K562 (cell line): ENCODE data around the gene TMEM181. TPM values are rescaled to one million over a fixed set of nuclear protein-coding genes. Genes with fewer than 3 reads are reported as not detected.

Experiments used
- ATAC-seq: fragments of 200-7000 bp; cut with Tn5 transposase; 3 replicates; pipeline ENCODE4 v1.9.1; 2020; ENCODE audit warnings: moderate library complexity
- Bru-seq: library from RNA; stranded (reverse); fragments of 400-500 nt; gene quantifications from one replicate; lab custom pipeline; 2021; lab: Mats Ljungman, UMichigan
- BruChase-seq, 2 experiments: library from RNA; stranded (reverse); fragments of 400-500 nt; gene quantifications; one replicate each; lab custom pipeline; 2021; lab: Mats Ljungman, UMichigan
- BruUV-seq: library from RNA; stranded (reverse); fragments of 400-500 nt; replicated peaks from 2 replicates; lab custom pipeline; 2021; lab: Mats Ljungman, UMichigan
- CTCF ChIA-PET: fragments of 300-600 bp; formaldehyde crosslinking; extraction: SDS; loops from one replicate; lab custom pipeline; 2021; ENCODE audit warnings: low intra/inter-chr PET ratio; lab: Yijun Ruan, JAX
- POLR2A ChIA-PET: fragments of 300-600, 350-650 bp; sonication (Branson Sonifier 250); formaldehyde crosslinking; extraction: SDS; loops from one replicate; lab custom pipeline; 2021; ENCODE audit warnings: antibody characterized with exemption, inconsistent platforms; lab: Yijun Ruan, JAX
- DNase-seq, 4 experiments: peaks; one replicate each; pipeline versions ENCODE4 v3.0.0 to v3.0.0-alpha.2; 2011 to 2018; ENCODE audit warnings: low spot score in 3 of 4, mixed read lengths in 3 of 4; ENCODE audit errors: extremely low read depth in 1 of 4
- FAIRE-seq: peaks from 2 replicates; lab custom pipeline; 2011; peaks lifted over from hg19 to GRCh38; lab: Jason Lieb, UNC
- H2AFZ ChIP-seq: 2 replicates; pipeline ENCODE4 v1.6.0; 2011; ENCODE audit warnings: low read depth, low read length, control low read depth, inconsistent platforms
- H3K27ac ChIP-seq: fragments of 200-600 bp; 3 replicates; pipeline ENCODE4 v1.8.0; 2011; ENCODE audit warnings: low read depth, mild to moderate bottlenecking, control low read depth, inconsistent platforms, low read length, moderate library complexity, mixed read lengths; ENCODE audit errors: extremely low read depth
- H3K27me3 ChIP-seq, 2 experiments: fragments of 300-600 bp in 1 of 2; 2 replicates in 1 of 2; 3 replicates in 1 of 2; pipeline versions ENCODE4 v1.6.0 to v1.8.0; 2011; ENCODE audit warnings: inconsistent platforms in 2 of 2, low read length in 2 of 2, mild to moderate bottlenecking in 1 of 2, mixed read lengths in 1 of 2, moderate library complexity in 1 of 2; ENCODE audit not compliant: control insufficient read depth in 2 of 2, insufficient read depth in 2 of 2
- H3K36me3 ChIP-seq: fragments of 300-600 bp; 3 replicates; pipeline ENCODE4 v1.8.0; 2011; ENCODE audit warnings: mild to moderate bottlenecking, low read length, inconsistent platforms; ENCODE audit not compliant: control insufficient read depth, insufficient read depth
- H3K4me1 ChIP-seq, 2 experiments: fragments of 200-600 bp in 1 of 2; replicated peaks in 1 of 2; 2 replicates in 1 of 2; 3 replicates in 1 of 2; pipeline versions ENCODE4 v1.5.1 to v1.8.0; 2011; ENCODE audit warnings: inconsistent platforms in 2 of 2, low read length in 2 of 2, mild to moderate bottlenecking in 1 of 2, mixed read lengths in 1 of 2, moderate library complexity in 1 of 2; ENCODE audit not compliant: control insufficient read depth in 2 of 2, insufficient read depth in 2 of 2
- H3K4me2 ChIP-seq: 2 replicates; pipeline ENCODE4 v1.6.1; 2011; ENCODE audit warnings: low read length, control low read depth, inconsistent platforms, mixed read lengths; ENCODE audit not compliant: insufficient read depth
- H3K4me3 ChIP-seq: fragments of 200-600 bp; sonication (generic), shearing (Covaris generic); 2 replicates; pipeline ENCODE4 v1.5.1; 2016; ENCODE audit warnings: control low read depth, inconsistent platforms
- H3K79me2 ChIP-seq: fragments of 200-600 bp; 3 replicates; pipeline ENCODE4 v1.8.0; 2011; ENCODE audit warnings: low read length, inconsistent platforms; ENCODE audit not compliant: control insufficient read depth, insufficient read depth
- H3K9ac ChIP-seq, 2 experiments: 2 replicates each; pipeline versions ENCODE4 v1.6.0 to v1.6.1; 2011; ENCODE audit warnings: low read depth in 2 of 2, low read length in 2 of 2, control low read depth in 1 of 2, inconsistent platforms in 1 of 2, mild to moderate bottlenecking in 1 of 2, mixed read lengths in 1 of 2; ENCODE audit not compliant: insufficient read depth in 1 of 2
- H3K9me1 ChIP-seq: one replicate; pipeline ENCODE4 v1.6.0; 2011; ENCODE audit warnings: inconsistent platforms, mild to moderate bottlenecking, low read length, moderate library complexity; ENCODE audit not compliant: control insufficient read depth, insufficient read depth
- H3K9me3 ChIP-seq: replicated peaks from 2 replicates; pipeline ENCODE4 v1.5.1; 2011; ENCODE audit warnings: low read depth, low read length, inconsistent platforms; ENCODE audit not compliant: control insufficient read depth, insufficient read depth
- H4K20me1 ChIP-seq: replicated peaks from 2 replicates; pipeline ENCODE4 v1.6.1; 2011; ENCODE audit warnings: low read length, inconsistent platforms, mixed read lengths; ENCODE audit not compliant: control insufficient read depth, insufficient read depth
- EGR1 ChIP-seq: fragments of 450-650 bp; conservative IDR thresholded peaks from 2 replicates; pipeline ENCODE4 v1.6.1; 2017; ENCODE audit warnings: mild to moderate bottlenecking
- NEUROD1 ChIP-seq: fragments of 150-350 bp; IDR thresholded peaks from 2 replicates; pipeline ENCODE4 v1.6.1; 2014; ENCODE audit warnings: borderline replicate concordance, low read length, low read depth; ENCODE audit not compliant: partially characterized antibody
- POLR2A ChIP-seq: fragments of 450-650 bp; conservative IDR thresholded peaks from 2 replicates; pipeline ENCODE4 v1.6.1; 2016
- SIN3B ChIP-seq: fragments of 450-650 bp; IDR thresholded peaks from 2 replicates; pipeline ENCODE4 v1.6.1; 2017; ENCODE audit warnings: low read depth, mild to moderate bottlenecking, moderate library complexity
- ZNF121 ChIP-seq: sonication (generic); formaldehyde crosslinking; conservative IDR thresholded peaks from 2 replicates; pipeline ENCODE4 v1.8.0; 2022; ENCODE audit warnings: missing genetic modification reagents
- WGBS: fragments of 100-300 bp; shearing (Covaris generic); methylation state at CpG from one replicate; pipeline ENCODE4 v1.1.6; 2016; ENCODE audit warnings: low coverage, mixed read lengths; ENCODE audit not compliant: insufficient coverage; ENCODE audit errors: missing lambda C conversion rate; 5-methylcytosine and 5-hydroxymethylcytosine counted together
- in situ Hi-C: fragments of 300-500 bp; cut with MboI; formaldehyde crosslinking; loops from 4 replicates; pipeline ENCODE4 v1.15.0; 2018; ENCODE audit warnings: inconsistent platforms, mixed read lengths
- intact Hi-C: fragments of 100-400 bp; cut with micrococcal nuclease; formaldehyde crosslinking; loops from 2 replicates; pipeline ENCODE4 v1.14.2; 2022
- long read RNA-seq, 3 experiments: library from polyadenylated mRNA in 2 of 3; library from RNA in 1 of 3; unstranded in 2 of 3; stranded (forward) in 1 of 3; transcript quantifications; one replicate each; pipeline ENCODE4 v2.0.0, GENCODE V29; 2019 to 2022
- polyA minus RNA-seq, 3 experiments: library from RNA; depleted of rRNA, polyadenylated mRNA; stranded (reverse); fragments of >200 nt; gene quantifications; 2 replicates each; pipeline ENCODE4 v1.2.3, GENCODE V29; 2011
- polyA plus RNA-seq, 8 experiments: library from polyadenylated mRNA; depleted of rRNA in 4 of 8; stranded (reverse) in 5 of 8; unstranded in 3 of 8; fragments of >200 nt; fragmentation: Nextera tagmentation in 2 of 8; fragmentation: Illumina TruSeq in 1 of 8; extraction: Ambion mirVana in 2 of 8; extraction: Trizol in 1 of 8; gene quantifications; 2 replicates each; pipeline versions ENCODE4 v1.2.1 to v1.2.3, GENCODE V29; 2011 to 2014; ENCODE audit warnings: inconsistent platforms in 1 of 8, missing spikeins in 1 of 8
- total RNA-seq, 7 experiments: library from RNA; depleted of rRNA in 6 of 7; stranded (reverse); fragments of >200 nt in 6 of 7; fragmentation: Illumina TruSeq in 2 of 7; extraction: Trizol in 2 of 7; gene quantifications; 2 replicates each; pipeline versions ENCODE4 v1.2.1 to v1.2.3, GENCODE V29; 2011 to 2021; ENCODE audit warnings: low replicate concordance in 1 of 7
- TF ChIP-seq, protein P1 (sequence below): fragments of 450-650 bp; formaldehyde crosslinking; IDR thresholded peaks from 2 replicates; pipeline ENCODE4 v1.4.0; 2020; ENCODE audit warnings: mild to moderate bottlenecking, moderate library complexity
- TF ChIP-seq, protein P2 (sequence below): sonication (generic); formaldehyde crosslinking; IDR thresholded peaks from 2 replicates; pipeline ENCODE4 v1.8.0; 2022; ENCODE audit warnings: mild to moderate bottlenecking, missing genetic modification reagents, borderline replicate concordance
- TF ChIP-seq, protein P3 (sequence below): fragments of 450-650 bp; formaldehyde crosslinking; IDR thresholded peaks from 2 replicates; pipeline ENCODE4 v1.4.0; 2020; ENCODE audit warnings: mild to moderate bottlenecking, mixed read lengths

Gene TMEM181, protein sequence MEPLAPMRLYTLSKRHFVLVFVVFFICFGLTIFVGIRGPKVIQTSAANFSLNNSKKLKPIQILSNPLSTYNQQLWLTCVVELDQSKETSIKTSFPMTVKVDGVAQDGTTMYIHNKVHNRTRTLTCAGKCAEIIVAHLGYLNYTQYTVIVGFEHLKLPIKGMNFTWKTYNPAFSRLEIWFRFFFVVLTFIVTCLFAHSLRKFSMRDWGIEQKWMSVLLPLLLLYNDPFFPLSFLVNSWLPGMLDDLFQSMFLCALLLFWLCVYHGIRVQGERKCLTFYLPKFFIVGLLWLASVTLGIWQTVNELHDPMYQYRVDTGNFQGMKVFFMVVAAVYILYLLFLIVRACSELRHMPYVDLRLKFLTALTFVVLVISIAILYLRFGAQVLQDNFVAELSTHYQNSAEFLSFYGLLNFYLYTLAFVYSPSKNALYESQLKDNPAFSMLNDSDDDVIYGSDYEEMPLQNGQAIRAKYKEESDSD
- total RNA-seq (2011; cell fraction: chromatin; rRNA removed; ENCODE audit: low replicate concordance): 36.6 and 77.1 TPM in 2 replicates
- 21.0 and 25.4 TPM in 2 replicates for total RNA-seq (2011; cell fraction: nucleolus; rRNA removed)
- 41.9 and 56.9 TPM in 2 replicates for total RNA-seq (2011; cell fraction: nucleoplasm; rRNA removed)
- total RNA-seq (2014; rRNA removed) (10.9 and 14.8 TPM in 2 replicates), total RNA-seq (2014; rRNA removed; fragmentation: Illumina TruSeq; extraction: Trizol) (26.0 and 27.2 TPM in 2 replicates), total RNA-seq (2015; rRNA removed; fragmentation: Illumina TruSeq; extraction: Trizol) (23.0 and 24.3 TPM in 2 replicates), total RNA-seq (2021) (17.3 and 19.2 TPM in 2 replicates), polyA plus RNA-seq (2011; rRNA removed) (23.6 and 26.0 TPM in 2 replicates), polyA plus RNA-seq (2014; fragmentation: Illumina TruSeq; extraction: Trizol) (19.0 and 22.6 TPM in 2 replicates), polyA plus RNA-seq (2014; fragmentation: Nextera tagmentation; extraction: Ambion mirVana) (1 to 10 TPM; 5.6 to 7.6 TPM), polyA plus RNA-seq (2014; rRNA removed) (19.9 and 22.0 TPM in 2 replicates), polyA minus RNA-seq (2011; rRNA and poly(A)+ RNA removed) (30.4 and 31.4 TPM in 2 replicates), Bru-seq, nascent RNA (percentile 86 among the genes with signal in this experiment), BruChase-seq, experiment 1, labeled RNA remaining after a 2-hour chase (percentile 84 among the genes with signal in this experiment), BruChase-seq, experiment 2, labeled RNA remaining after a 6-hour chase (percentile 86 among the genes with signal in this experiment)
- 8.5 and 15.4 TPM in 2 replicates for polyA plus RNA-seq (2011; cell fraction: cytosol; rRNA removed)
- 19.9 and 23.7 TPM in 2 replicates for polyA plus RNA-seq (2011; cell fraction: nucleus; rRNA removed)
- 14.1 and 17.3 TPM in 2 replicates for polyA plus RNA-seq (2012)
- polyA minus RNA-seq (2011; cell fraction: cytosol; rRNA and poly(A)+ RNA removed): 15.7 TPM in 2 replicates
- polyA minus RNA-seq (2011; cell fraction: nucleus; rRNA and poly(A)+ RNA removed): 9.8 and 14.0 TPM in 2 replicates
- long read RNA-seq, experiment 1, partial matches to known transcripts: 27 of 73 reads
- long read RNA-seq, experiment 1, other reads (novel, unspliced or antisense): 46 of 73 reads
- long read RNA-seq, experiment 2, partial matches to known transcripts: 0 of 21 reads
- long read RNA-seq, experiment 2, other reads (novel, unspliced or antisense): 21 of 21 reads
- long read RNA-seq, experiment 3, partial matches to known transcripts: 0 of 3 reads
- long read RNA-seq, experiment 3, other reads (novel, unspliced or antisense): 3 of 3 reads

DNA sequence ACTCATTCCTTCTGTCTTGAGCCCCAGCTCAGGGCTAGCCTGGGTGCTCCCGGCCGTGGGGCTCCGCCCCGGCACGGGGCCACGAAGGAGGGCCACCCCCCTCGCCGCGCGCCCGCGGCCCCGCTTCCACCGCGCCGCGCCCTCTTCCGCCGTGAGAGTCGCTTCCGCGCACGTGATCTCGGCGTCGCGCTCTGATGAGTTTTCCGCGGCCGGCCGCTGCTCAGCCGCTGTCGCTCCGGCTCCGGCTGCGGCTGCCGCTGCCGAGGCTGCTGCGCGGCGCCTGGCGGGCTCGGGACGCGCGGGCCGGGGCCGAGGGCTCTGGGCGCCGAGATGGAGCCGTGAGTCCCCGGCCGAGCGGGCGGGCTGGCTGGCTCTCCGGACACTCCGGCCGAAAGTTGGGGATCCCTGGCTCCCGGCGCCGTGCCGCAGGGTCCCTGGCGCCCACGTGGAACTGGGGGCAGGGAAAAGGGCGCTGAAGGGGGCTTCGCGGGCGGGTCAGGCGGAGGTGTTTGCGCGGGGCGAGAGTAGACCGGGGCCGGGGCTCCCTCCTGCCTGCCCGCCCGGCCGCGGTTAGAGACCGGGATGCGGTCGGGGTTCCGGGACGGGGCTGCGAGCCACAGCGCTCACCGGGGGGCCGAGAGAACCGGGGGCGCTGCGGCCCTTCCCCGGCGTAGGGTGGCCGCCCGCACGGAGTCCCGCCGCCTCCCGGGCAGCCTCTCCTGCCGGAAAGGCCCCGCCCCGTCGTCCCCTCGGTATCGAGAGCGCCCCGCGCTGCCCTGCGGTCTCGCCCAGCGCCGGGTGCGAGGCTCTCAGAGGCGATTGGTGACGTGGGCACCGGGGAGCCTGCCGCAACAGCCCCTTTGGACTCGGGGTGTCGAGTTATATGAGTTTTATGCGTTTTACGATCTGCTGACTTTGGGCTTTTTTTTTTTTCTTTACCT, at the start of gene TMEM181:
TMEM181 (plus strand) TSS at position 197 of the 941 bp plus-strand sequence; CDS start at position 331, 134 bp downstream.
- no TSS peak for BruUV-seq
- WGBS: under 1% methylated on average over 96 of the region's 120 CpGs
- in situ Hi-C loops: no loop called here
- peaks cover 22% of the 10 kb centered on the region for H4K20me1 ChIP-seq
- intact Hi-C loops: loop anchor here (2.0 kb wide), 1 partner anchor 17 kb away; no protein-coding TSS in a partner anchor
- peak within 1 kb of the TSS; percentile 99 for H2AFZ ChIP-seq
- peak; percentile 93 to 97 (median 96) for DNase-seq
- ChIA-PET POLR2A (interaction anchor here (0.6 to 2.0 kb wide), 8 partner anchors 9 to 346 kb away, joined by 3 to 7 read pairs (median 4); no protein-coding TSS in a partner anchor), CTCF (no interaction called here)
- H3K4me3 ChIP-seq: peak within 1 kb of the TSS; percentile 91
- H3K9ac ChIP-seq: peak within 1 kb of the TSS; percentile 83 to 97
- H3K4me1 ChIP-seq: peaks cover 21 to 33% of the 10 kb centered on the region in 2 experiments
- no peaks in the 10 kb centered on the region for H3K27me3 ChIP-seq
- H3K27ac ChIP-seq: peak within 1 kb of the TSS; percentile 82
- peaks cover 25% of the 10 kb centered on the region; the same call in 2 of the 3 replicates for H3K36me3 ChIP-seq
- no peaks in the 10 kb centered on the region for H3K9me3 ChIP-seq
- H3K4me2 ChIP-seq: peak within 1 kb of the TSS; percentile 96
- FAIRE-seq: peak; percentile 75
- no peaks in the 10 kb centered on the region for H3K9me1 ChIP-seq
- peak; percentile 85 for ATAC-seq
- H3K79me2 ChIP-seq: peaks cover 51% of the 10 kb centered on the region
- TF ChIP-seq, protein P1, sequence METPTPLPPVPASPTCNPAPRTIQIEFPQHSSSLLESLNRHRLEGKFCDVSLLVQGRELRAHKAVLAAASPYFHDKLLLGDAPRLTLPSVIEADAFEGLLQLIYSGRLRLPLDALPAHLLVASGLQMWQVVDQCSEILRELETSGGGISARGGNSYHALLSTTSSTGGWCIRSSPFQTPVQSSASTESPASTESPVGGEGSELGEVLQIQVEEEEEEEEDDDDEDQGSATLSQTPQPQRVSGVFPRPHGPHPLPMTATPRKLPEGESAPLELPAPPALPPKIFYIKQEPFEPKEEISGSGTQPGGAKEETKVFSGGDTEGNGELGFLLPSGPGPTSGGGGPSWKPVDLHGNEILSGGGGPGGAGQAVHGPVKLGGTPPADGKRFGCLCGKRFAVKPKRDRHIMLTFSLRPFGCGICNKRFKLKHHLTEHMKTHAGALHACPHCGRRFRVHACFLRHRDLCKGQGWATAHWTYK (CRISPR knock-in tag): peak; percentile 87
- TF ChIP-seq NEUROD1 (peak; percentile 57), EGR1 (peak; percentile 75), ZNF121 (CRISPR knock-in tag) (0 out of 2 replicates have a peak, but pooled peaks have one; percentile 6), SIN3B (peak; percentile 83), POLR2A (peak; percentile 62)
- TF ChIP-seq, protein P2, sequence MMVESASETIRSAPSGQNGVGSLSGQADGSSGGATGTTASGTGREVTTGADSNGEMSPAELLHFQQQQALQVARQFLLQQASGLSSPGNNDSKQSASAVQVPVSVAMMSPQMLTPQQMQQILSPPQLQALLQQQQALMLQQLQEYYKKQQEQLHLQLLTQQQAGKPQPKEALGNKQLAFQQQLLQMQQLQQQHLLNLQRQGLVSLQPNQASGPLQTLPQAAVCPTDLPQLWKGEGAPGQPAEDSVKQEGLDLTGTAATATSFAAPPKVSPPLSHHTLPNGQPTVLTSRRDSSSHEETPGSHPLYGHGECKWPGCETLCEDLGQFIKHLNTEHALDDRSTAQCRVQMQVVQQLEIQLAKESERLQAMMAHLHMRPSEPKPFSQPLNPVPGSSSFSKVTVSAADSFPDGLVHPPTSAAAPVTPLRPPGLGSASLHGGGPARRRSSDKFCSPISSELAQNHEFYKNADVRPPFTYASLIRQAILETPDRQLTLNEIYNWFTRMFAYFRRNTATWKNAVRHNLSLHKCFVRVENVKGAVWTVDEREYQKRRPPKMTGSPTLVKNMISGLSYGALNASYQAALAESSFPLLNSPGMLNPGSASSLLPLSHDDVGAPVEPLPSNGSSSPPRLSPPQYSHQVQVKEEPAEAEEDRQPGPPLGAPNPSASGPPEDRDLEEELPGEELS (CRISPR knock-in tag): 0 out of 2 replicates have a peak, but pooled peaks have one; percentile 81
- TF ChIP-seq, protein P3, sequence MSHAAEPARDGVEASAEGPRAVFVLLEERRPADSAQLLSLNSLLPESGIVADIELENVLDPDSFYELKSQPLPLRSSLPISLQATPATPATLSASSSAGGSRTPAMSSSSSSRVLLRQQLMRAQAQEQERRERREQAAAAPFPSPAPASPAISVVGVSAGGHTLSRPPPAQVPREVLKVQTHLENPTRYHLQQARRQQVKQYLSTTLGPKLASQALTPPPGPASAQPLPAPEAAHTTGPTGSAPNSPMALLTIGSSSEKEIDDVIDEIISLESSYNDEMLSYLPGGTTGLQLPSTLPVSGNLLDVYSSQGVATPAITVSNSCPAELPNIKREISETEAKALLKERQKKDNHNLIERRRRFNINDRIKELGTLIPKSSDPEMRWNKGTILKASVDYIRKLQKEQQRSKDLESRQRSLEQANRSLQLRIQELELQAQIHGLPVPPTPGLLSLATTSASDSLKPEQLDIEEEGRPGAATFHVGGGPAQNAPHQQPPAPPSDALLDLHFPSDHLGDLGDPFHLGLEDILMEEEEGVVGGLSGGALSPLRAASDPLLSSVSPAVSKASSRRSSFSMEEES: peak; percentile 96
